HPDE6-E6E7 (cell line): Measurements from ENCODE around the gene ZBTB17.

Experiments
- DNase-seq: peaks from one replicate; pipeline ENCODE4 v3.0.0; 2011; ENCODE audit warnings: missing footprints; ENCODE audit errors: extremely low spot score

The ZBTB17 gene

DNA sequence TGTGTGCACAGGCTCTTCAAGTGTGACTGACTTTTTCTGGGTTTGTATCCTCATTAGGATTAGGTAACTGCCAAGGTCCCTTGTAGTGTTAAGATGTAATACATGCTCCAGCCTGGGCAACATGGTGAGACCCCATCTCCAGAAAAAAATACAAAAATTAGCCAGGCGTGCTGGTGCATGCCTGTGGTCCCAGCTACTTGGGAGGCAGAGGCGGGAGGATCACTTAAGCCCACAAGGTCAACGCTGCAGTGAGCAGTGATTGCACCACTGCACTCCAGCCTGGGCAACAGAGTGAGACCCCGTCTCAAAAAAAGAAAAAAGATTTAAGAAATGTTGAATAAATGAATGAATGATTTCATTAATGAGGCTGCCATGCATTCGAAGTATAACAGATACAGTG, 15.1 kb downstream of the ZBTB17 start:
- no peak for DNase-seq

DNA sequence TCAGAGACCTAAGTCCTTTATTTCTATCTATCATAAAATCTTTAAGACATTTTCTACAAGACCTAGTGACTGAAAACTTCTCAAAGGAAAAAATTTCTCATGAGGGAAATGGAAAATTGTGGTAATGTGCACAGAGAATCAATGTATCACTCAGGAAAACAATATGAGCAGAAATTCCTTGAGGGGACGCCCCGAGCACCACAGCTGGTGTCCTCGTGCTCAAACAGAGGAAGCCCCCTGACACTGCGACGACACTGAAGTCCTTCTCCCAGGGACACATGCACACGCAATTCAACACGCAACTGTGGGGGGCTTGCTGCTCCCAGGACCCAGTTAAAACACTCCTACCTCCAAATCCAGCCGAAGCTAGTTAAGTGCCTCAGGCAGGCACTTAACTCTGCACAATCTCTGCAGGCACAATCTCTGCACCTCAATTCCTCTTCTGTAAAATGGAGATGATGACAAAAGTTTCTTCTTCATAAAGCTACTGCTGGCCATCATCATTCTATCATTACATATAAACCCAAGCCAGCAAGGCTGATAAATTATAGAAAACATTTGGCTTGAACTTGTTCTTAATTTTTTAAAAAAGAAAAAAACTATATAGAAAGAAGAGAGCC, 16.0 kb downstream of the ZBTB17 start:
- DNase-seq: no peak

DNA sequence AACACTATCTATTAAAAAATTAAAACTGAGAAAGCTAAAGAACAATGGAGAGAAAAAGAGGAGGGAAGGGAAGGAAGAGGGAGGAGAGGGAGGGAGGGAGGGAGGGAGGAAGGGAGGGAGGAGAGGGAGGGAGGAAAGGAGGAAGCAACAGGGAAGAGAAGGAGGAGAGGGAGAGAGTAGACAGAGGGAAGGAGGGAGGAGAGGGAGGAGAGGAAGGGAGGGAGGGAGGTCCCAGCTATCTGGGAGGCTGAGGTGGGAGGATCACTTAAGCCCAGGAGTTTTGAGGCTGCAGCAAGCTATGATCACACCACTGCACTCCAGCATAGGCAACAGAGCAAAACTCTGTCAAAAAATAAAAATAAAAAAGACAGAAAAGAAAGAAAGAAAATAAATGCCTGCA, 16.5 kb downstream of the ZBTB17 start:
- no peak for DNase-seq

DNA sequence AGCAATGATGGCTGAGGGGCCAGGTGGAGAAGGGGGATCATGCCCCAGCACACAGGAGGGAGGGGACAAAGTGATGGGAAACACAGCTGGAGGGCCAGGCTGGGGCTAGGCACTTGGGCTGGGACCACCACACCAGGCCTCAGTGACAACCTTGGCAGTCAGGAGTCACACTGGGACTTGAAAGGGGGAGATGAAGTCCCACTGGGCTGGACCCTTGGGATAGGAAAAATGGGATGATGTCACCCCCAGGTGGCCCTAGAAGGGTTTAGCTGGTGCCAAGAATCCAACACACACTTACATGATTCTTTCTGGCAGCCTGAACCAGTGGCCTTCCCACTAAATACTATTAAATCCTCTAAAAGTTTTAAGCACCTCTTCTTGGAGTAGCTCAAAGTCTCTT, 17.1 kb downstream of the ZBTB17 start:
- no peak for DNase-seq

DNA sequence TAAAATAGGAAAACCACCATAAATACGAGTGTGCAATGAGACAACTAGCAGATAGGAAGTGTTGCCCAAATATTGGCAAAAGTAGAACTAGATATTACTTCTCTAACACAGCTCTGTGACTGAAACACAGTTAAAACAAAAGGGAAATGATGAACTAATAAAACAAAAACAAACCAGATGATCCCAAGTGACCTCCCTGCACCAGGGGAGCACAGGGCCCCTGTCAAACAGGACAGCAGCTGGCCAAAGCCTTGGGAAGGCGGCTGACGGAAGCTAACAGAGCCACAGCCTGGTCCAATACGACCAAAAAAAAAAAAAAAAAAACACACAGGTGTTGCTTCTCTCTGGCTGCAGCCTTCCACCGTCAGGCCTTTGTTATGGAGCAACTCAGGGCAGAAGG, 17.8 kb downstream of the ZBTB17 start:
- DNase-seq: no peak

DNA sequence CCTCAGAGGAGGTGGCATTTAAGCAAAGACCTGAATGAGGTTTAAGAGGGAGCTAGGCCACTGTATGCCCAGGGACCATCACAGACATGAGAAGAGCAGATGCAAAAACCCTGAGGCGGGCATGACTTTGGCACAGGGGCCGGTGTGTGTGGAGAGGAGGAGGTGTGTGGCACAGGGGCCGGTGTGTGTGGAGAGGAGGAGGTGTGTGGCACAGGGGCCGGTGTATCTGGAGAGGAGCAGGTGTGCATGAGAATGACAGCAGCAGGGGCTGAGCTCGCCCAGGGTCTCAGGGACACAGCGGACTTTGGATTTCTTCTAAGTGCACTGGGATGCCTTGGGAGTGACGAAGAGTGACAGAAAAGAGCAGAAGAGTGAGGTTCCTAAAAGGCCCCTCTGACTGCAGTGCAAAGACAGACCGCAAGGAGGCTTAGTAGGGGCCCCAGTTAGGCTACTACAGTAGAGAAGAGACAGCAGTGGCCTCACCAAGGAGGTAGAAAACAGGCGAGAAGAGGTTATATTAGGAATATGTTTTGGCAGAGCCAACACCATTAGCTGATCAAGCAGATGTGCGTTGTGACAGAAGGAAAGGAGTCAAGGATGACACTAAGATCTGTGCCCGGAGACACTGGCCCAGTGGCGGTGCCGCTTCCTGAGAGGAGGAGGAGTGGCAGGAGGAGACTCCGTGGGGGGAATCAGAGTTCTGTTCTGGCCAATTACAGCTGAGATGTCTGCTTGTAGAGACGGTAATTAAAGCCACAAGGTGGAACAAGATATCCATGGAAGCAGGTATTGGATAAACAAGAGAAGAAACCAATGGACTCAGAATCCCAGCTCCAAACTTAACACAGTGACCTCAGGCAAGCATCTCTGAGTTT, 18.4 kb downstream of the ZBTB17 start:
- no peak for DNase-seq

DNA sequence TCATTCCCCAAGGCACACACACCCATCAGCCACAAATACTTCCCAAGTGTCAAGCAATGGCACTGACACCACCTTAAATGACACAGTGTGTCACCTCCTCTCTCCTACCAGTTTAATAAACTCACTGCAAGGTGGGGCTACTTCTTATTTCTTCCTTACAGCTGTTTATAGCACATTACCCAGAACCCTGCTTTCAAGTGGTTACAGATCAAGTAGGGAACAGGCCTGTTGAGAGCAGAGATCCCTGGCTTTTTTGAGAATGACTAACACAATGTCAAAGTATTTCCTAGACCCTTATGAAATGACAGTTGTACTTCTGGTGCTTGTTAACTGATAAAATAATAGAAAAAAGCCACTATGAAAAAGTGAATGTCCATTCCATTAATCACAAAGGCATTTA, 19.8 kb downstream of the ZBTB17 start:
- DNase-seq: no peak

DNA sequence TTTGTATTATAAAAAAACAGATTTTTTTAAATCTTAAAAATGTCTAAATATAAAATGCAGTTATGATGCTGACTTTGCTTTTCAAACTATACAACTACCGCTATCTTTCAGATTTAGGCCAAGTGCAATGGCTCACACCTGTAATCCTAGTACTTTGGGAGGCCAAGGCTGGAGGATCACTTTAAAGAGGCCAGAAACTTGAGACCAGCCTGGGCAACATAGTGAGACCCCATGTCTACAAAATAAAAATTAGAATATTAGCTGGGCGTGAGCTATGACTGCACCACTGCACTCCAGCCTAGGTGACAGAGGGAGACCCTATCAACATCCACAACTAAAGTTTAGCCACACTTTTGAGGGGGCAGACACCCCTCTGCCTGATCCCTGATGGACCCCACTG, 20.3 kb downstream of the ZBTB17 start:
- no peak for DNase-seq

DNA sequence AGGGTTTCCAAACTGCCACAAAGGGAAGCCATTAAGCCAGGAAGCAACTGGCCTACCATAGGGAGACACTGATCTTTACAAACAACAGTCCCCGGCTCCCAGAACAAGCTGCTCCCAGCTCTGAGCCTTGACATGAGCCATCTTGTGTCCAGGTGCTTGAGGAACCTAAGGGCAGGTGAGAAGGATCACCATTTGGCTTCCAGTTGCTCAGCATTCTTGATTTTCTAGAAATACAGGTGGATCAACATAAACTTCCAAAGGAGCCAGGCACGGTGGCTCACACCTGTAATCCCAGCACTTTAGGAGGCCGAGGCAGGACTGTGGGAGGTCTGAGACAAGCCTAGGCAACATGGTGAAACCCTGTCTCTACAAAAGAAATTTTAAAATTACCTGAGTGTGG, 21.6 kb downstream of the ZBTB17 start:
- no peak for DNase-seq

DNA sequence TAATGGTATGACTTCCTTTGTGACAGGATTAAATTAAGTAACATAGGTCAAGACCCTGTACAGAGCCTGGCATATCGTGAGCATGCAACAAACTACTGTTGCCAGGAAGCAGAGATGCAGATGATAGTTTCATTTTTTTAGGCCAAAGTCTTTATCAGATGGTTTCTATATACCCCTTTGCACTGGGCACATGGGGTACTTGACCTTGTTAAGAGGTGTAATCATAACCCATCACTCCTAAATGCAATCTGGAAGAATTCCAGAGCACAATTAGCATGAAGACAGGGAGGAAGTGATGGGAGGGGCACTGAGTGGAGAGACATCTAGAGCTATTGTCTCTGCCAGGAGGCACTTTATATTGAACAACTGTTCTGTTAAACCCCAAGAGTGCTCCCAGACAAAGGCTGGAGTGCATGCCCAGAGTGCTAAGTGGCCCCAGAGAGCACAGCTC, 22.1 kb downstream of the ZBTB17 start:
- no peak for DNase-seq

DNA sequence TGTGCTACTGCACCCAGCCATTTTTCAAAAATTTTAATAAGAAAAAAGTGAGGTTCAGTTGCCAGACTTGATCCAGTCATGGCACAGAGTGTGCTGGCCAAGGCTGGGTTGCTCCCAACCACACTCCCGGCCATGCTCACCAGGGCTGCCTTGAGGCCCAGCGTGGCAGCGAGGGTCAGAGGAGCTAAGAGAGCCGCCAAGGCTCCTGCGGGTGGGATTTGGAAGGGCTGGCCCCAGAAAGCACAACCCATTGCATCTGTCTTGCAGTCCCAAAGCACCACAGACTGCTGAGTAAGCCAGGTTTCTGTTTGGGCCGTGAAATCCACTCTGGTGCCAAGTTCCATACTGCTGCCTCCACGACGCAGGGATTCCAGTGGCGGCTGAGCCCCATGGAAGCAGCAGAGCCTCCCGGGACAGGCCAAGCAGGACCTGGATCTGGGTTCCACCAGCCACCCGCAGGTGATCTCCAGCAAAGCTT, 22.6 kb downstream of the ZBTB17 start:
- no peak for DNase-seq

DNA sequence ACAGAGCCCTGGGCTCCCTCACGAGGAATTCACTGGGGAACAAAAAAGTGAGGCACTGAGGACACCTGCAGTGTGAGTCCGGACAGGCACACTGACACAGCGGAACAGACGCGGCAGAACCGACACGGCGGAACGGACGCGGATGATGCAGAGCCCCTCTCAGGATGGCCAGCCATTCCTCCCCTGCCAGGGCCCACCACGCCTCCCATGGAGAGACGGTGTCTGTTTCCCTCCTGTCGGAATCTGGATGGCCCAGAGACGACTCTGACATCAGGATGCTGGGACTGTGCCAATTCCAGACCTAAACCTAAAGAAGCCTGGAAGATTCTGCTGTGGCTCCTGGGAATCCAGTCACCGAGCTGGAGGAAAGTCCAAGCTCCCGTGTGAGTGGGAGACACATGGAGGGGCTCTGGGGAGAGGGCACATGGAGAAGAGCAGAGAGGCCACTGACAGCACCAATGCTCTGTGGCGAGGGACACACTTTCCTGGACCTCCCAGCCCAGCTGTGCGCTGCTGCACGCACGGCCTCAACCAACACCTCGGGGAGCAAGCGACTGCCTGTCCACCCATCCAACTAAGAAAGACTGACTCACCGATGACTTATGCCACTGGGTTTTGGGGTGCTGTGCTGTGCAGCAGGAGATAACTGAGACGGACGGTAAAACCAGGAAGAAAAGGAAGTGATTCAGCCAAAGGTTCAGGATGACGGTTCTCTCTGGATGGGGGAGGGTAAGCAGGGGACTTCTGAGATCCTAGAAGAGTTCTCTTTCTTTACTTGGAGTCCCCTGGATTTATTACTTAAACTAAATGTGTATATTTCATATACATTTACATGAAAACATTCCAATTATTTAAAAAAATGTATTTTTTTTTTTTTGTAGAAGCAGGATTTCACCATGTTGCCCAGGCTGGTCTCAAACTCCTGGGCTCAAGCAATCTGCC, 23.3 kb downstream of the ZBTB17 start:
- DNase-seq: peak; percentile 97

DNA sequence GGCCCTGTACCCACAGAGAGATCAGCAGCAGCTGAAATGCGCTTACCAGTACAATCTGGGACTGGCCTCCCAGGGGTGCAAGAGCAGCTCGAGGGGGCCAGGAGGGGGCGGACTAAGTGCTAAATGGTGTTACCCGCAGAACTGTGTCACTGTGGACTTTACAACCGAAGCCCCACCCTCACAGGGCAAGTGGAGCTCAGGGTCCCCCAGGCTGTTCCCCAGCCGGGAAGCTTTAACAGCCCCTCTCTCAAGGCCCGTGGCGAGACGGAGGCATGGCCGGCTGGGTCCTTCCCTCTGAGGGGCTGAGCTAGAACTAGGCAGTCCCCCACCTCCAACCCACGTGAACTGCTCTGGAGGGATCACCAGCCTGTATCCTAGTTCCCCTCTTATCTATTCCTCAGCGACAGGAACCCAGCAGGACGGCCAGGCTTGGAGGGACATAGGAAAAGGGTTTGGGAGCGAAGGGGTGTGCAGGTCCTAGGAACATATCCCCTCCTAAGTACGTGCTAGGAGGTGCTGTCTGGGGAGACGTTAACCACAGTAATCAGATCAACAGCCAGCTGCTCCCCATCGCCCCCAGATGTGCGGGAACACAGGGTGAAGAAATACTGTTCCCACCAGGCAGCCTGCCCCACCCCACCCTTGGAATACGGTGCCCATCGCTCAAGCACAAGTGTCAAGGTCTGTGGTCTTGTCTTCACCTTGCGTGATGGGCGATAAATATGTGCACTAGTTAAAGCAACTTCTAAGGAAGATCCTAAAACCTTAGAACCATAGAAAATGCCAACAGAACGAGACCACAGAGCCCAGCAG, 24.4 kb downstream of the ZBTB17 start:
- no peak for DNase-seq

DNA sequence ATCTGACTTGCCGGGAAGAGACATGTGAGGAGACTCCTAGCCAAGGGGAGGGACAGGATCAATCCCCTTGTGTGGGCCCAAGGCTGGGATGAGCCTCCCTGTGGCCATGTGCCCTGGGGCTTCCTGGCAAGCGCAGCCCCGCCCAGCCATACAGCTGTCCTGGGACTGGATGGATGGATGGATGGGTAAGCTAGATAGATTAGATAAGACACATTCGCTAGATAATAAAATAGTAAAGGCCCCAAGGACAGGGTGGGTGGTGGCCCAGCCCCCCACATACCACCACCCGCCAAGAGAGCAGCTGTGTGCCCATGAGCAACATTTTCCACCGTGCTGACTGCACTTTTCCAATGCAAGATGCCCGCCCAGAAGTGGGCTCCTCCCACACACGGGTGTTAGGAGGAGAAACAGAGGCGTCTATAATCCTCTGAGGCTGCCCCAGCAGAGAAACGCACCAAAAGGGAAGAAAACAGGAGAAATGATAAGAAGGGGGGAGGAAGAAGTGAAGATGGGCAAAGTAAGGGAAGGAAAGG, 25.1 kb downstream of the ZBTB17 start:
- no peak for DNase-seq

DNA sequence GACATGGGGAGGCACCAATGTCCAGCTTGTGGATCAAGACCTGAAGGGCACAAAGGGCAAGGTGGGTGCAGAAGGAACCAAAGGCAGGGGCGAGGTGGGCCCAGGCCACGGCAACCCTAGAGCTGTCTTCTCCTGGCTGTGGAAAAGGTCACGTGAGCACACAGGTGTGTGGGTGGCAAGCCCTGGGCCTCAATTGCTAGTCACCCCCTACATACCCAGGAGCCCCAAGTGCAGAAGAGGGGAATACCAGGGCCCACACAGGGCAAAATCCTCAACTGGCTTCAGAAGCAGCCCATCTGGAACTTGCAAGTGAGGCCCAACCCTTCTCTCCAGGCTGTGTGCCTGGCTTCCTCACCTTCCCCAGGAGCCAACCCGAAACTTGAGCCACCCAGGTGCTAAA, 25.6 kb downstream of the ZBTB17 start:
- DNase-seq: no peak

DNA sequence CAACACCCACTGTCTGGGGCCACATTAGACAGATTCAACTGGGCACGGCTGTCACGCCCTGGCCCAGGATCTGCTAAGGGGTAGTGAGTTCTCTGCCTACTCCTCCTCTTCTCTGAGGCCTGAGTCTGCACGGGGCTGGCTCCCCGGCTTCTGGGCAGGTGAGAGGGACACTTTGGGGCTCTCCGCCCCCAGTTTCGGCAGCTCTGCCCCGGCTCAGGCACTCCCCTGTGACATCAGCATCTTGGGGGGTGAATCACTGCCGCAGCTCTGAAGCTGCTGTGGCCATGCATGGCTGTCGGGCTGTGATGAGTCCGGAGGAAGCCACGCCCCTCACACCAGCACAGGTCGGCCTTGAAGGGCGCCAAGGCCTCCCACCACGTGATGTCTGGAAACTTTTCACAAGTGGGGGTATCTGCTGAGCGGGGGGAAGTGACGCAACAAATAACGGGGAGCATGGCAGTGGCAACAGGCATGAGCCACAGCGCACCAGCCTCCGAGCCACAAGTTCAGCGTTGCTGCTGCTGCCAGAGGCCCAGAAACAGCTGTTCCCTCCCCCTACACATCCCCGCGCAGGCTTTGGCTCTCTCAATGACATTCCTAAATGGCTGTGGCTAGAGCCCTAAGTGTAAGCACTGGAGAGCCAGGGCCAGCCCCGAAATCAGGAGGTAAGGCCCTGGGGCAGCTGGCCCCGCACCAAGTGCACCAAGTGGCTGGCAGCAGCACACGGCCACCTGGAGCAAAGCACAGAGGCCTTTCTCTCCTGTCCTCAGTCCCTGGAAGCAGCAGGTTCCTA, 26.3 kb downstream of the ZBTB17 start:
- DNase-seq: peak; percentile 96

DNA sequence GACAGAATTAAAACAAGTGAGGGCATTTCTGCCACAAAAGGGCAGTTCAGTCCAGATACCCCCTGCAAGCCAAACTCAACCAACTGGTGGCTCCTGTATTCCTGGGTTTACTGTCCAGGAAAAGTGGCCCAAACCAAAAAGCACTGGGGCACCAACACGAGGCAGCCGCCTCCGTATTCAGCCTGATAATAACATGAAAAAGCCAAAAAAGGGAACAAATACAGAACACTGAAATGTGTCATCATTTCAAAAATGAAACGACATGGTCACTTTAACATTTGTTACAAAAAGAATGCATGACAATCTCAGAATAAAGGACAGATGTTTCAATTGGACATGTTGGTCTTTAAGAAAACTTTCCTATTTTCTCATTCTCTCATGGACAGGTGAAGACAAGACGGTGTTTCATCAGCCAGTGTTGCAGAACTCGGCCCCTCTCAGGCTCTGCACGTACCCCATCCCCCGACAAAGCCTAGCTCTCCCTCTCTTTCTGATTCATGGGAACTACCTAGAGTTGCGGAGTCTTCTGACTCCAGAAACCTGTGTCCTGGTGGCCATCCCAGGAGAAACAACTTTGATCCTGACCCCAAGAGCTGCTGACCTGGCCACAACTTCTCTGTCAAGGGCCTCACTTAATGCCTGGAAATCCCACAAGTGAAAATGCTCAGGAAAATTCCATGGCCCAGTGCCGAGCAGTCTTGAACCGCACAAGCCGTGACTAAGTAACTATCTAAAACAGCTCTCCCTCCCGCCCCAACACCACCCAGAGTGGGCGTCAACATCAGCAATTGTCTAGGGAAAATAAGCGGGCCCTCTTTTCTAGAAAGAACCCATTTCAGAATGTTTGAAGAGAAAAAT, 27.1 kb downstream of the ZBTB17 start:
- DNase-seq: peak; percentile 68

DNA sequence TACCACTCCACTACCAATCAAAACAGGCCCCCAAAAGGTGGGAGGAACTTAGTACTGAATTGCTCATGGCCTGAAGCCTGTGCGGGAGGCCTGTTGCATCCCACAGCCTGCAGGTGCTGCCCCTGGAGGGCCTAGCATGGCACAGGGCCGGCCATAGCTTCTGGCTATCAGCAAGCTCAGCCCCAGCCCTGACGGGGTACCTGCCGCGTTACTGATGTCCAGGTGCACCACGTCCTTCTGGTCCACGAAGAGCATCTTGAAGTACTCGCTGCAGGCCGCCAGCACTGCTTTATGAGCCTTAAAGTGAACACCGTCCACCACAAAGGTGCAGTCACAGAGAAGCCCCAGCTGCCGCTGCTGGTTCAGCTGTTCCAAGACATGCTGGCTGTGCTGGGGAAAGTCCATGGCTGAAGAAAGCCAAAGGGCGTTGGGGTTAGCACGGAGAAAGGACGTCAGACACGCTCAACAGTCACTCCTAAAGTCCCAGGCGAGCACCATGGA, 27.8 kb downstream of the ZBTB17 start:
- DNase-seq: no peak
